Stomach (tissue), 4 donors: Measurements from ENCODE around the gene HSD17B11.

Experiments used
- CTCF ChIP-seq, 7 experiments: fragments of 450-650 bp in 4 of 7; fragments of 200-600 bp in 3 of 7; sonication (generic) in 3 of 7; IDR thresholded peaks; one replicate each; pipeline ENCODE4 v1.5.1; 2016 to 2019; ENCODE audit warnings: antibody characterized with exemption in 7 of 7, control low read depth in 2 of 7, mild to moderate bottlenecking in 1 of 7
- EP300 ChIP-seq: sonication (generic); formaldehyde crosslinking; IDR thresholded peaks from one replicate; pipeline ENCODE4 v1.6.1; 2017; ENCODE audit warnings: antibody characterized with exemption
- POLR2AphosphoS5 ChIP-seq, 3 donors: sonication (generic); formaldehyde crosslinking; IDR thresholded peaks; one replicate each; pipeline ENCODE4 v1.6.1; 2016; ENCODE audit warnings: antibody characterized with exemption in 3 of 3

- TF ChIP-seq CTCF (IDR thresholded peaks at IDR 0.05), result no peak
- TF ChIP-seq POLR2AphosphoS5 (IDR thresholded peaks at IDR 0.05), result no peak
- no peak for TF ChIP-seq EP300
Observed at GRCh38 chr4:87286970-87287369, 104.0 kb downstream of the HSD17B11 start.
